Mucosa of stomach (tissue), 1 donor: ENCODE data around the gene TMEM163.
"Not testable (repeated sequence)": the region's sequence is repeated elsewhere in the genome, so short reads cannot be mapped to it uniquely, and the experiment has no call there.

Source experiments
- H3K27me3 ChIP-seq: one replicate; pipeline ENCODE4 v1.7.0; 2013; ENCODE audit warnings: mild to moderate bottlenecking, low read length; ENCODE audit not compliant: control insufficient read depth, insufficient read depth
- H3K36me3 ChIP-seq: one replicate; pipeline ENCODE4 v1.7.0; 2013; ENCODE audit warnings: low read length; ENCODE audit not compliant: control insufficient read depth, insufficient read depth
- H3K4me1 ChIP-seq: one replicate; pipeline ENCODE4 v1.7.0; 2013; ENCODE audit warnings: mild to moderate bottlenecking, low read length; ENCODE audit not compliant: control insufficient read depth, insufficient read depth
- H3K4me3 ChIP-seq: one replicate; pipeline ENCODE4 v1.7.0; 2013; ENCODE audit warnings: low read length
- H3K9ac ChIP-seq: one replicate; pipeline ENCODE4 v1.7.0; 2013; ENCODE audit warnings: mild to moderate bottlenecking, low read length, moderate library complexity
- H3K9me3 ChIP-seq: one replicate; pipeline ENCODE4 v1.7.0; 2013; ENCODE audit warnings: mild to moderate bottlenecking, low read length, moderate library complexity; ENCODE audit not compliant: control insufficient read depth
- donor health status: Pancreatic carcinoma.

The TMEM163 gene

DNA sequence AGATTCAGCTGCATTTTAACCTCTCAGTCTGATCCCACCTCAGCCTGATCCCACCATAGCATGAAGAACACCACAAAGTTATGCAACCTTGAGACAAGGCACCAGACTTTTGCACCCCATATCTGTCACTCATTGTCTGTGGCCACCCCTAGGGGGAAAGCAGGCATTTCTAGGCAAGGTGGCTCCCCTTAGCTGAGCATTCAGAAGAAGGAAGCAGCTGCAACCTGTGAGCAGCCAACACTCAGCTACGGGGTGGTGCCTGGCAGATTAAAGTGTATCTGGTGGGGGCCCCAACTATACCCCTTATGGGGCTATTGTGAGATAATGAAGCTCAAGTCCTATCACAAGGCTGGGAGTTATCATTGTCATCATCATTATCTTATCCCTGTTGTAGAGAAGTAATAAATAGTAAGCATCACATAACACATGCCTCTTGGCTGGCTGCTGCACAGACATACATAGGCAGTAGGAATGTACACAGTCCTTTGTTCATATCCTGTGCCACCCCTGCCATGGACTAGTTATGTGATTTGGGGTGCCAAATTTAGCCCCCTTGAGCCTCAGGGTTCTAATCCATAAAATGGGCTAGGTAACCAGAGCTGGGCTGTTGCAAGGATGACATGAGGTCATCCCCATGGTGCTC, 20.6 kb upstream of the TMEM163 start:
- H3K9ac ChIP-seq: no peak overlapping the region
- no peaks in the 10 kb centered on the region for H3K27me3 ChIP-seq
- peaks cover 19% of the 10 kb centered on the region for H3K4me1 ChIP-seq
- no peak overlapping the region for H3K4me3 ChIP-seq
- H3K36me3 ChIP-seq: no peaks in the 10 kb centered on the region
- H3K9me3 ChIP-seq: no peaks in the 10 kb centered on the region

GRCh38 chr2:134738141-134738870, 19.5 kb upstream of the TMEM163 start:
- Histone ChIP-seq H3K4me3 (no peak overlapping the region), H3K9ac (no peak overlapping the region), H3K4me1 (peaks cover 22% of the 10 kb centered on the region), H3K9me3 (no peaks in the 10 kb centered on the region), H3K27me3 (no peaks in the 10 kb centered on the region), H3K36me3 (no peaks in the 10 kb centered on the region)

DNA sequence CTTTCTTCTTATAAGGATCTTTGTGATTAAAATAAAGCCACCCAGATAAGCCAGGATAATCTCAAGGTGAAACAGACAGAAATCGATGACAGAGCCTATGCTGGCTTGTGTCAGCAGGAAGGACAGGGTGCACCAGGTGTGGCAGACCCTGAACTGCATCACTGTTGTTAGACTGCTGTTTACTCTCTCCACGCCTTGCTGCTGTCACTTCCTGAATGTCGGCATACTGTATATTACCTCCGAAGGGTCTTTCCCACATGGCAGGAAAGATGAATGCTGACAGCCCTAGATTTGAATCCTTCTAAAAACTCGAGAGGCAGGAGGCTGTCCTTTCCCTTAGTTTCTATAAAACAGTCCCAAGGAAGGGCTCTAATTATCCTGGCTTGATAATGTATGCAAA, 18.9 kb upstream of the TMEM163 start:
- Histone ChIP-seq H3K9me3 (no peaks in the 10 kb centered on the region), H3K9ac (no peak overlapping the region), H3K36me3 (no peaks in the 10 kb centered on the region), H3K27me3 (no peaks in the 10 kb centered on the region), H3K4me3 (no peak overlapping the region), H3K4me1 (peaks cover 22% of the 10 kb centered on the region)

DNA sequence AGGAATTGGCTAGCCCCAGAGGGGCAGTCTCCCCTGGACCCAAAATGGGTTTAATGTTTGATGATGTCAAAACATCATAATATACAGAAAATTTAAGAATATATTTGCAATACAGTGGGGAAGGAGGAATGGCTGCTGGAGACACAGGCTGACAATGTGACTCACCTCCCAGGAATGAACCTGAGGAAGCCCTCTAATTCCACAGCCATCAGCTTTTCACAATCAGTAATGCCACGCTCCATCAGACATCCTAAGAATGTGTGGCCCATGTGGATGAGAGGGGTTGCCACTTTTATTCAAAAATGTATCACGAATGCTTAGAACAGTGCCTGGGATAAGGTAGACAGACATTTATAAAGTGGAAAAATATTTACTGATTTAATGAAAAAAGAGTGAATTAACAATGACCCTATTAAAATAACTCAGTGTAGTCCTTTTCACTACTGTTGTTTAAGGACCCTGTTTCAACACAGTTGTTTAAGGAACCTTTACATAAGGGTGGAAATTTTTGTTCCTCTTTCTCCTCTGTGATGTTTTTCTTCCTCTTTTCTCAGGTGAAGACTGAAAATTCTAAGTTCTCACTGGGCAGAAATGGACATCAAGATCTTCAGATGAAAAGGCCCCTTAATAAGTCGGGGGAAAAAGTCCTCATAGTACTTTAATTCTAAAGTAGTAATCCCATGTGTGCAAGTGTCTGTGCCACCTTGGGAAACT, 17.5 kb upstream of the TMEM163 start:
- Histone ChIP-seq H3K27me3 (no peaks in the 10 kb centered on the region), H3K4me1 (peaks cover 22% of the 10 kb centered on the region), H3K9ac (no peak overlapping the region), H3K36me3 (no peaks in the 10 kb centered on the region), H3K4me3 (no peak overlapping the region), H3K9me3 (no peaks in the 10 kb centered on the region)

DNA sequence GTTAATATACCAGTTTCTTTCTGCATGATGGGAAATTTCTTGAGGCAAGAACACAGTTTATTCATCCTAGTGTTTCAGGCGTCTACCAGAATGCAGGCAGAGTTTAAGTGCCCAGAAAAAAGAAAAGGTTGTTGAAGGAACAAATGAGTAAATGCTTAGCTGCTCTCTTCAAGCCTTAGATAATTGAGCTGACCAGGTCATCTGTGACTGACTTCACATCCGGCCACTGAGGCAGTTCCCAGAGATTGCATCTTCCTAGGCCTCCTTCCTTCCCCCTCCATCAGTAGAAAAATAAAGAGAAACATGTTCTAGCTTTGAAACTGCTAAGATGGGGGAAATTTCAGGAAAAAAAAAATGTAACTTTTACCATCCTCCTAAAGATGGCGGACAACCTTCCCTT, 9.4 kb upstream of the TMEM163 start:
- Histone ChIP-seq H3K4me3 (no peak overlapping the region), H3K27me3 (no peaks in the 10 kb centered on the region), H3K4me1 (peaks cover 31% of the 10 kb centered on the region), H3K9me3 (no peaks in the 10 kb centered on the region), H3K9ac (no peak overlapping the region), H3K36me3 (no peaks in the 10 kb centered on the region)

GRCh38 chr2:134727385-134727784, 8.6 kb upstream of the TMEM163 start:
- Histone ChIP-seq H3K4me1 (peaks cover 31% of the 10 kb centered on the region), H3K4me3 (no peak overlapping the region), H3K9ac (no peak overlapping the region), H3K36me3 (no peaks in the 10 kb centered on the region), H3K27me3 (no peaks in the 10 kb centered on the region), H3K9me3 (no peaks in the 10 kb centered on the region)

GRCh38 chr2:134726645-134727044, 7.8 kb upstream of the TMEM163 start:
- Histone ChIP-seq H3K9me3 (no peaks in the 10 kb centered on the region), H3K9ac (no peak overlapping the region), H3K27me3 (no peaks in the 10 kb centered on the region), H3K4me1 (peaks cover 31% of the 10 kb centered on the region), H3K36me3 (no peaks in the 10 kb centered on the region), H3K4me3 (no peak overlapping the region)

DNA sequence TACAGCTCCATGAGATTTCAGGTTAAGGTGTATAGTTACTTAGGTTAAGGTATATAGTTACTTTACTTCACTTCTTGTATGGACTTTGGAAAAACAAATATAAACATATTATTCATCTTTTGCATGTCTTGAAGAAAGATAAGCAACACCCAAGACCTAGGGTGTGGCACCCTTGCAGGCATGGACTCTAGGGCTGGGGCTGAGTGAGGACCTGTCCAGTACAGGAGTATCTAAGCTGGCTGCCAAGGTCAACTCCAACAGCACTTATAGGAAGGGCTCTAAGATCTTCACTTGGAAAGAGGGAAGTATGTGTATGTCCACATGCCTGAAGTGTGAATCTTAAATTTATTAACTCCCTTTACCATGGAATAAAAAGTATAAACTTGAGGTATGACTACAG, 7.1 kb upstream of the TMEM163 start:
- no peaks in the 10 kb centered on the region for H3K9me3 ChIP-seq
- no peaks in the 10 kb centered on the region for H3K27me3 ChIP-seq
- H3K4me3 ChIP-seq: no peak overlapping the region
- peaks cover 31% of the 10 kb centered on the region for H3K4me1 ChIP-seq
- H3K36me3 ChIP-seq: no peaks in the 10 kb centered on the region
- H3K9ac ChIP-seq: no peak overlapping the region

- H3K27me3 ChIP-seq: peaks cover 9% of the 10 kb centered on the region
- H3K36me3 ChIP-seq: no peaks in the 10 kb centered on the region
- peaks cover 31% of the 10 kb centered on the region for H3K4me1 ChIP-seq
- no peak overlapping the region for H3K9ac ChIP-seq
- H3K9me3 ChIP-seq: no peaks in the 10 kb centered on the region
- no peak overlapping the region for H3K4me3 ChIP-seq
Observed at GRCh38 chr2:134724341-134724740, 5.5 kb upstream of the TMEM163 start.

DNA sequence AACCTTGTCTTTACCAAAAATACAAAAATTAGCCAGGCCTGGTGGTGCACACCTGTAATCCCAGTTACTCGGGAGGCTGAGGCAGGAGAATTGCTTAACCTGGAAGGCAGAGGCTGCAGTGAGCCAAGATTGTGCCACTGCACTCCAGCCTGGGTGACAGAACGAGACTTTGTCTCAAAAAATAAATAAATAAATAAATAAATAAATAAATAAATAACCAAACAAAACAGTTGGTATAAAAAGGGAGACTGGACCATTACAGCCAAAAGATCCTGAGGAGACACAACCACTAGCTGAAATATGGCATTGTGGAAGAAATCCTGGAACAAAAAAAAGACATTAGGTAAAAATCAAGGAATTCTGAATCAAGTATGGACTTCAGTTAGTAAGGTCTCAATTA, 4.9 kb upstream of the TMEM163 start:
- H3K9ac ChIP-seq, H3K9me3 ChIP-seq, H3K4me3 ChIP-seq, H3K36me3 ChIP-seq: not testable (repeated sequence)
- Histone ChIP-seq H3K4me1 (peaks cover 31% of the 10 kb centered on the region), H3K27me3 (peaks cover 12% of the 10 kb centered on the region)

DNA sequence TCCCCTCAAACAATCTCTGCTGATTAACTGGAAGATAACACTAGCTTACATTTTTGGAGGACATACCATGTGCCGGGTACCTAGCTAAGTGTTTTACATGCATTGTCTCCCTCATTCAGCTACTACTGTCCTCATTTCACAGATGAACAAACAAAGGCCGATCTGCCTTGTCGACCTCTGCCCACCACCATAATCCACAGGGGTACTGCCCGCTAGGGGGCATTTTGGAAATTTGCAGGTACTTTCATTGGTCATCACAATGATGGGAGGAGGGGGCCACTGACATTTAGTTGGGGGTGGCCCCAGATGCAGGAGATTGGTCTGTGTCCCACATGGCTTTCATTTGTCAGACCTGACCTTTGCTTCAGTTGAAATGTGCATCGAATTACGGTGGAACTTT, 3.9 kb upstream of the TMEM163 start:
- H3K9ac ChIP-seq: no peak overlapping the region
- no peaks in the 10 kb centered on the region for H3K36me3 ChIP-seq
- peaks cover 19% of the 10 kb centered on the region for H3K27me3 ChIP-seq
- H3K9me3 ChIP-seq: no peaks in the 10 kb centered on the region
- H3K4me1 ChIP-seq: peaks cover 31% of the 10 kb centered on the region
- no peak overlapping the region for H3K4me3 ChIP-seq

- Histone ChIP-seq H3K27me3 (peaks cover 27% of the 10 kb centered on the region), H3K36me3 (no peaks in the 10 kb centered on the region)
Observed at GRCh38 chr2:134721596-134721995, 2.8 kb upstream of the TMEM163 start.

More at GRCh38 chr2:134721596-134721995, 2.8 kb upstream of the TMEM163 start:
- Histone ChIP-seq H3K4me1 (peaks cover 20% of the 10 kb centered on the region), H3K9me3 (no peaks in the 10 kb centered on the region), H3K9ac (no peak overlapping the region), H3K4me3 (no peak overlapping the region)
